Adrenal gland (tissue), 12 donors: ENCODE data around the gene SLC5A6. TPM values are rescaled to one million over a fixed set of nuclear protein-coding genes. Genes with fewer than 3 reads are reported as not detected.

Experiments
- DNase-seq, 7 donors: peaks; one replicate each; pipeline ENCODE4 v3.0.0-alpha.2; 2019 to 2020
- H3K27ac ChIP-seq, 5 donors: fragments of 200-600 bp; sonication (generic) in 4 of 5; 1 replicate in 3 of 5; 2 replicates in 2 of 5; pipeline versions ENCODE4 v1.5.1 to v1.8.0; 2016 to 2020; ENCODE audit warnings: mild to moderate bottlenecking in 1 of 5
- H3K27me3 ChIP-seq: fragments of 200-600 bp; 2 replicates; pipeline ENCODE4 v1.8.0; 2021
- H3K36me3 ChIP-seq, 2 donors: fragments of 200-600 bp; replicated peaks in 1 of 2; 1 replicate in 1 of 2; 2 replicates in 1 of 2; pipeline versions ENCODE4 v1.5.1 to v1.8.0; 2018 to 2022
- H3K4me1 ChIP-seq, 2 donors: fragments of 200-600 bp; replicated peaks in 1 of 2; 1 replicate in 1 of 2; 2 replicates in 1 of 2; pipeline versions ENCODE4 v1.5.1 to v1.8.0; 2018 to 2021
- H3K4me3 ChIP-seq, 4 donors: fragments of 200-600 bp; sonication (generic) in 3 of 4; one replicate each; pipeline ENCODE4 v1.5.1; 2016 to 2018
- H3K9me3 ChIP-seq, 3 donors: fragments of 200-600 bp; sonication (generic) in 1 of 3; replicated peaks in 1 of 3; 1 replicate in 2 of 3; 2 replicates in 1 of 3; pipeline versions ENCODE4 v1.5.1 to v1.8.0; 2016 to 2021
- CTCF ChIP-seq, 6 experiments: fragments of 450-650 bp in 4 of 6; fragments of 200-600 bp in 2 of 6; sonication (generic) in 1 of 6; IDR thresholded peaks; 1 replicate in 5 of 6; 2 replicates in 1 of 6; pipeline versions ENCODE4 v1.5.1 to v1.8.0; 2016 to 2021; ENCODE audit warnings: antibody characterized with exemption in 6 of 6, mild to moderate bottlenecking in 2 of 6, moderate library complexity in 1 of 6
- POLR2A ChIP-seq, 2 donors: fragments of 450-650 bp; IDR thresholded peaks; one replicate each; pipeline ENCODE4 v1.6.1; 2017; ENCODE audit warnings: antibody characterized with exemption in 2 of 2, mild to moderate bottlenecking in 2 of 2, moderate library complexity in 1 of 2
- WGBS, 4 donors: extraction: QIAGEN DNeasy Blood & Tissue Kit in 2 of 4; methylation state at CpG; one replicate each; pipeline versions ENCODE4 v1.1.5 to v1.1.7; 2013 to 2017; 5-methylcytosine and 5-hydroxymethylcytosine counted together
- intact Hi-C, 2 donors: fragments of 100-400 bp; cut with DNase I; formaldehyde crosslinking; loops; one replicate each; pipeline versions ENCODE4 v1.14.1 to v1.15.0; 2022 to 2023
- polyA plus RNA-seq, 3 donors: library from polyadenylated mRNA; stranded (reverse); fragments of 200-250 nt in 2 of 3; fragments of 350-450 nt in 1 of 3; fragmentation: Illumina TruSeq in 1 of 3; extraction: RNeasy Lipid Tissue Mini Kit (QIAGEN cat#74804) in 1 of 3; gene quantifications; one replicate each; pipeline ENCODE4 v1.2.3, GENCODE V29; 2013 to 2014
- total RNA-seq, 9 donors: library from RNA; depleted of rRNA in 4 of 9; stranded (reverse); fragments of >200 nt in 4 of 9; fragments of 120-200 nt in 1 of 9; fragmentation: NEBNext Ultra II Directional in 1 of 9; extraction: Animal tissue kit (Norgen Biotek cat#: 25700) in 1 of 9; gene quantifications; one replicate each; pipeline versions ENCODE4 v1.1.0 to v1.2.4, GENCODE V29; 2013 to 2023
- donor health status: healthy with polysubstance abuse.
- donor health status: Bipolar disorder and iron deficiency.
- donor health status: DM: yes; HTN: yes; CAD: no.
- donor health status: DM: no; HTN: no; CAD: no.
- donor health status: DM: no; HTN: no; CAD: no.
- donor health status: DM: yes; HTN: yes; CAD: no.

Gene SLC5A6
- total and polyA plus RNA-seq, 12 donors: 13.5 to 35.0 (median 18.3) TPM

- no peak for DNase-seq
- intact Hi-C loops: no loop called here
These were observed 44.9 kb upstream of the SLC5A6 start for GRCh38 chr2:27256855-27257454.

GRCh38 chr2:27255660-27256059, 43.6 kb upstream of the SLC5A6 start:
- intact Hi-C loops: no loop called here
- no peaks in the 10 kb centered on the region for H3K27me3 ChIP-seq
- H3K4me3 ChIP-seq: no peak overlapping the region
- H3K36me3 ChIP-seq: no peaks in the 10 kb centered on the region
- no peaks in the 10 kb centered on the region for H3K9me3 ChIP-seq
- peaks cover 0 to 5% of the 10 kb centered on the region in 2 donors for H3K4me1 ChIP-seq
- no peak for DNase-seq
- 29 to 36% (median 34%) methylated on average over 1 of the region's 1 CpG for WGBS, 4 donors
- H3K27ac ChIP-seq: no peak overlapping the region
- TF ChIP-seq POLR2A (IDR thresholded peaks at IDR 0.05) (no peak), CTCF (IDR thresholded peaks at IDR 0.05) (no peak)

More at GRCh38 chr2:27256855-27257454, 44.9 kb upstream of the SLC5A6 start:
- 78 to 94% (median 85%) methylated on average over 7 of the region's 7 CpGs for WGBS, 4 donors
- Histone ChIP-seq H3K4me1 (peaks cover 0 to 8% of the 10 kb centered on the region in 2 donors), H3K27ac (no peak overlapping the region), H3K4me3 (no peak overlapping the region), H3K27me3 (no peaks in the 10 kb centered on the region), H3K9me3 (no peaks in the 10 kb centered on the region), H3K36me3 (no peaks in the 10 kb centered on the region)
- TF ChIP-seq POLR2A (IDR thresholded peaks at IDR 0.05): no peak
- TF ChIP-seq CTCF (IDR thresholded peaks at IDR 0.05): no peak

GRCh38 chr2:27255187-27255586, 43.1 kb upstream of the SLC5A6 start:
- no peaks in the 10 kb centered on the region for H3K27me3 ChIP-seq
- no peak overlapping the region for H3K4me3 ChIP-seq
- peaks cover 2 to 7% of the 10 kb centered on the region in 2 donors for H3K4me1 ChIP-seq
- no peak for TF ChIP-seq CTCF (IDR thresholded peaks at IDR 0.05)
- no peaks in the 10 kb centered on the region for H3K9me3 ChIP-seq
- intact Hi-C loops: no loop called here
- peak in 4 of 7 donors; percentile 29 to 35 (median 32) for DNase-seq
- WGBS, 4 donors: 19 to 37% (median 34%) methylated on average over 13 of the region's 13 CpGs
- H3K36me3 ChIP-seq: no peaks in the 10 kb centered on the region
- H3K27ac ChIP-seq: no peak overlapping the region

GRCh38 chr2:27251766-27252165, 39.7 kb upstream of the SLC5A6 start:
- no peak overlapping the region for H3K27ac ChIP-seq
- intact Hi-C loops: no loop called here
- no peaks in the 10 kb centered on the region for H3K36me3 ChIP-seq
- no peaks in the 10 kb centered on the region for H3K9me3 ChIP-seq
- WGBS, 4 donors: 79 to 89% (median 84%) methylated on average over 12 to 13 of the region's 13 CpGs
- H3K4me3 ChIP-seq: no peak overlapping the region
- TF ChIP-seq POLR2A (IDR thresholded peaks at IDR 0.05) (no peak), CTCF (IDR thresholded peaks at IDR 0.05) (no peak)
- H3K27me3 ChIP-seq: no peaks in the 10 kb centered on the region
- H3K4me1 ChIP-seq: peaks cover 6 to 13% of the 10 kb centered on the region in 2 donors
- no peak for DNase-seq
